Measurements from ENCODE around the gene DTWD1. TPM values are rescaled to one million over a fixed set of nuclear protein-coding genes. Genes with fewer than 3 reads are reported as not detected.
A peak's percentile ranks its signal among the peaks of the same experiment; 100 is the strongest.

The DTWD1 gene
- total and polyA plus RNA-seq, 2 of the 4 experiments (the other 2 are of a cell fraction), result 19.9 to 20.1 TPM

DNA sequence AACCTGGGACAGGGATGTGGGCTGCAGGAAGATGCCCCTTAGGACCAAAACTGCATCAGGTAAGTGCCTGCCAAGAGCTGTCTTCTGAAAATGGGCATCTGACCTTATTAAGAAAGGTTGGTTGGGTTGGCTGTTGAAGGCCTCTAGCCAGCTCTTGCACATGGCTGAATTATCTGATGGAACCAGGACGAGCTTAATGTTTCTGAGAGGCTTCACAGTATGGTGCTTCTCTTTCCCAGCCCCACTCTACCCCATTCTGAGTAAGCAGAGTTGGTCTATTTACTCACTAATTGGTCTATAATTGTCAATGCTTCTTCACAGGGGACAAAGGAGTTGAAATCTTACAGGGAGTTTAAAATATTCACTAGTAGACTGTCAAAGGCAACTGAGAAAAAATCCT is 48.4 kb downstream of the DTWD1 start:
- ChIA-PET CTCF (no interaction called here), POLR2A (ENCODE audit: unreplicated experiment) (no interaction called here)
- peaks cover 3% of the 10 kb centered on the region; the same call in 1 of the 2 replicates for H3K9me1 ChIP-seq (ENCODE audit: insufficient read depth, low read length)
- H3K9ac ChIP-seq (ENCODE audit: low read depth, low read length), result no peak overlapping the region
- no peak overlapping the region for H4K91ac ChIP-seq (ENCODE audit: insufficient read depth, low read depth, low read length)
- H3K27me3 ChIP-seq (ENCODE audit: control insufficient read depth, insufficient read depth, low read length), result no peaks in the 10 kb centered on the region
- no peak overlapping the region for H2BK5ac ChIP-seq (ENCODE audit: low read depth, low read length, poor library complexity, severe bottlenecking)
- WGBS, 2 experiments (ENCODE audit: extremely low coverage in 2 of 2, insufficient read length in 1 of 2), result no CpG with 5 or more reads among the region's 1 CpG
- in situ Hi-C loops (cut with MboI; ENCODE audit: low sequenced_read_pairs), result no loop called here
- H2AK5ac ChIP-seq (ENCODE audit: low read depth, low read length), result peak overlapping the region; percentile 15; the same call in 1 of the 2 replicates
- peaks cover 4% of the 10 kb centered on the region for H3K4me1 ChIP-seq (ENCODE audit: control insufficient read depth, insufficient read depth, low read length)
- no peak overlapping the region for H3K27ac ChIP-seq (ENCODE audit: insufficient read depth, low read length)
- no peak overlapping the region for H2AFZ ChIP-seq (replicated peaks; ENCODE audit: low read length, poor library complexity)
- intact Hi-C loops (cut with micrococcal nuclease), result no loop called here
- no peak overlapping the region; the same call in 1 of the 2 replicates for H4K5ac ChIP-seq (ENCODE audit: low read depth, low read length)
- no peak overlapping the region for H3K4ac ChIP-seq (ENCODE audit: low read depth, low read length)
- H3K56ac ChIP-seq (ENCODE audit: extremely low read depth, insufficient read depth, low read length), result no peak overlapping the region
- no peak overlapping the region for H3K14ac ChIP-seq (replicated peaks; ENCODE audit: low read depth, low read length)
- H2BK15ac ChIP-seq (ENCODE audit: low read depth, low read length), result no peak overlapping the region
- H3K4me2 ChIP-seq (ENCODE audit: low read depth, low read length), result no peak overlapping the region
- no peak for TF ChIP-seq BHLHE40 (IDR thresholded peaks at IDR 0.05; ENCODE audit: low read depth, low read length)
- TF ChIP-seq, protein P1, sequence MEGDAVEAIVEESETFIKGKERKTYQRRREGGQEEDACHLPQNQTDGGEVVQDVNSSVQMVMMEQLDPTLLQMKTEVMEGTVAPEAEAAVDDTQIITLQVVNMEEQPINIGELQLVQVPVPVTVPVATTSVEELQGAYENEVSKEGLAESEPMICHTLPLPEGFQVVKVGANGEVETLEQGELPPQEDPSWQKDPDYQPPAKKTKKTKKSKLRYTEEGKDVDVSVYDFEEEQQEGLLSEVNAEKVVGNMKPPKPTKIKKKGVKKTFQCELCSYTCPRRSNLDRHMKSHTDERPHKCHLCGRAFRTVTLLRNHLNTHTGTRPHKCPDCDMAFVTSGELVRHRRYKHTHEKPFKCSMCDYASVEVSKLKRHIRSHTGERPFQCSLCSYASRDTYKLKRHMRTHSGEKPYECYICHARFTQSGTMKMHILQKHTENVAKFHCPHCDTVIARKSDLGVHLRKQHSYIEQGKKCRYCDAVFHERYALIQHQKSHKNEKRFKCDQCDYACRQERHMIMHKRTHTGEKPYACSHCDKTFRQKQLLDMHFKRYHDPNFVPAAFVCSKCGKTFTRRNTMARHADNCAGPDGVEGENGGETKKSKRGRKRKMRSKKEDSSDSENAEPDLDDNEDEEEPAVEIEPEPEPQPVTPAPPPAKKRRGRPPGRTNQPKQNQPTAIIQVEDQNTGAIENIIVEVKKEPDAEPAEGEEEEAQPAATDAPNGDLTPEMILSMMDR (conservative IDR thresholded peaks at IDR 0.05; ENCODE audit: low read depth, low read length), result no peak
- no peak for TF ChIP-seq POLR2A (IDR thresholded peaks at IDR 0.05; ENCODE audit: low read depth, low read length)
- no peak for TF ChIP-seq RFX5 (IDR thresholded peaks at IDR 0.05; ENCODE audit: low read depth, low read length)
- no peak for TF ChIP-seq FOS (IDR thresholded peaks at IDR 0.05; ENCODE audit: low read depth, low read length)
- no peak for TF ChIP-seq MAFK (IDR thresholded peaks at IDR 0.05; ENCODE audit: low read depth, low read length)
- TF ChIP-seq CHD1 (IDR thresholded peaks at IDR 0.05; ENCODE audit: low read depth, low read length), result no peak
- no peak for TF ChIP-seq MAZ (IDR thresholded peaks at IDR 0.05; ENCODE audit: borderline replicate concordance, low read depth, low read length)
- TF ChIP-seq CEBPB (IDR thresholded peaks at IDR 0.05; ENCODE audit: low read depth, low read length), result no peak
- no peak for TF ChIP-seq RCOR1 (IDR thresholded peaks at IDR 0.05; ENCODE audit: insufficient replicate concordance, low read length)
- TF ChIP-seq, protein P2, sequence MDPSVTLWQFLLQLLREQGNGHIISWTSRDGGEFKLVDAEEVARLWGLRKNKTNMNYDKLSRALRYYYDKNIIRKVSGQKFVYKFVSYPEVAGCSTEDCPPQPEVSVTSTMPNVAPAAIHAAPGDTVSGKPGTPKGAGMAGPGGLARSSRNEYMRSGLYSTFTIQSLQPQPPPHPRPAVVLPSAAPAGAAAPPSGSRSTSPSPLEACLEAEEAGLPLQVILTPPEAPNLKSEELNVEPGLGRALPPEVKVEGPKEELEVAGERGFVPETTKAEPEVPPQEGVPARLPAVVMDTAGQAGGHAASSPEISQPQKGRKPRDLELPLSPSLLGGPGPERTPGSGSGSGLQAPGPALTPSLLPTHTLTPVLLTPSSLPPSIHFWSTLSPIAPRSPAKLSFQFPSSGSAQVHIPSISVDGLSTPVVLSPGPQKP (IDR thresholded peaks at IDR 0.05; ENCODE audit: borderline replicate concordance, low read depth, low read length), result no peak
- no peak for TF ChIP-seq NFE2L2 (IDR thresholded peaks at IDR 0.05; ENCODE audit: low read depth, low read length)
- TF ChIP-seq, protein P3, sequence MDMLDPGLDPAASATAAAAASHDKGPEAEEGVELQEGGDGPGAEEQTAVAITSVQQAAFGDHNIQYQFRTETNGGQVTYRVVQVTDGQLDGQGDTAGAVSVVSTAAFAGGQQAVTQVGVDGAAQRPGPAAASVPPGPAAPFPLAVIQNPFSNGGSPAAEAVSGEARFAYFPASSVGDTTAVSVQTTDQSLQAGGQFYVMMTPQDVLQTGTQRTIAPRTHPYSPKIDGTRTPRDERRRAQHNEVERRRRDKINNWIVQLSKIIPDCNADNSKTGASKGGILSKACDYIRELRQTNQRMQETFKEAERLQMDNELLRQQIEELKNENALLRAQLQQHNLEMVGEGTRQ (IDR thresholded peaks at IDR 0.05; ENCODE audit: low read depth, low read length), result no peak
- no peak for TF ChIP-seq SMC3 (IDR thresholded peaks at IDR 0.05; ENCODE audit: low read depth, low read length)
- no peak for TF ChIP-seq MXI1 (IDR thresholded peaks at IDR 0.05; ENCODE audit: borderline replicate concordance, low read depth, low read length)
- no peak for TF ChIP-seq RAD21 (IDR thresholded peaks at IDR 0.05; ENCODE audit: low read length)
- no peak overlapping the region for H3K18ac ChIP-seq (ENCODE audit: low read depth, low read length)
- no peaks in the 10 kb centered on the region for H4K20me1 ChIP-seq (ENCODE audit: insufficient read depth, low read length)
- BruUV-seq (replicated peaks), result no TSS peak
- no peaks in the 10 kb centered on the region for H3K36me3 ChIP-seq (ENCODE audit: control insufficient read depth, insufficient read depth, low read length)
- H3K23ac ChIP-seq (ENCODE audit: low read depth, low read length), result no peak overlapping the region
- no peak for DNase-seq
- no peaks in the 10 kb centered on the region for H3K9me3 ChIP-seq (ENCODE audit: control insufficient read depth, insufficient read depth, low read length)
- no peak overlapping the region for H2BK20ac ChIP-seq (ENCODE audit: low read depth, low read length)
- dilution Hi-C loops (cut with HindIII; ENCODE audit: low sequenced_read_pairs, unreplicated experiment), result no loop called here
- no peak for ATAC-seq (ENCODE audit: low read depth)
- no peaks in the 10 kb centered on the region for H3K79me1 ChIP-seq (ENCODE audit: low read depth in 1 of 2, low read length in 2 of 2)
- no peak overlapping the region for H2BK120ac ChIP-seq (ENCODE audit: low read depth, low read length)
- H3K4me3 ChIP-seq (ENCODE audit: insufficient read depth, low read depth, low read length), result no peak overlapping the region
- H2AK9ac ChIP-seq (replicated peaks; ENCODE audit: low read depth, low read length, poor library complexity), result no peak overlapping the region
- H4K8ac ChIP-seq (ENCODE audit: low read depth in 2 of 2, low read length in 2 of 2), result no peak overlapping the region
